ENCODE results near the gene PRKG1. TPM values are rescaled to one million over a fixed set of nuclear protein-coding genes. Genes with fewer than 3 reads are reported as not detected.

Gene PRKG1
- polyA plus RNA-seq, 3 donors: not detected

DNA sequence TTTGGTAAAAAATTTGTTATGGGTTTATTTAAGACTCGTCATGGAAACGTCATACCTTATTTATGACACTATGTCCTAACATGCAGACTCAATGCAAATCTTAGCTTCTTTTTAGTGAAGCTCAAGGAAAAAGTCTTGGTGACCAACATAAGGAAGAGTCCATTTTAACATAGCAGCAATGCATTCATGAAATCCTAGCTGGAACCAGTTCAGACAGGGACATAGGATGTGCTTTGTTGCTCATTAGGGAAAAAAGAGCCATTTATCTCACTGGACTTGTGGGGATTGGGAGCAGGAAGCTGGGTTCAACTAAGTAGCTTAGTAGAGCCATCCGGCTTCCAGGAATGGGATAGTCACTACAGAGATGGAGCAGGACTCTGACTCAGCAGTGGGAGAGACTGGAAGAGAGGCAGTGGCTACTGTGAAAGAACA lies 1139.0 kb downstream of the PRKG1 start:
- WGBS (ENCODE audit: insufficient coverage): no CpG with 5 or more reads among the region's 3 CpGs
- peaks cover 0 to 3% of the 10 kb centered on the region in 2 donors for H3K4me1 ChIP-seq (ENCODE audit: control insufficient read depth in 1 of 2, insufficient read depth in 2 of 2, low read length in 2 of 2)
- Mint-ChIP-seq H3K4me3 (no peak overlapping the region), H3K4me1 (peaks cover 13% of the 10 kb centered on the region), H3K27ac (no peak overlapping the region), H3K36me3 (no peaks in the 10 kb centered on the region), H3K27me3 (ENCODE audit: low read depth in 3 of 3) (no peaks in the 10 kb centered on the region), H3K9me3 (no peaks in the 10 kb centered on the region)
- H3K4me2 ChIP-seq (replicated peaks; ENCODE audit: extremely low read depth, low read length, poor library complexity, severe bottlenecking): no peak overlapping the region
- H3K27ac ChIP-seq (ENCODE audit: low read depth in 1 of 2, low read length in 2 of 2): no peak overlapping the region
- no peaks in the 10 kb centered on the region for H4K20me1 ChIP-seq (ENCODE audit: insufficient read depth, low read length)
- H2AFZ ChIP-seq (ENCODE audit: insufficient read depth, low read depth, low read length, poor library complexity, severe bottlenecking): no peak overlapping the region
- H3K9me3 ChIP-seq (replicated peaks in 1 of 2; ENCODE audit: control insufficient read depth in 1 of 2, insufficient read depth in 1 of 2, low read length in 2 of 2): no peaks in the 10 kb centered on the region
- intact Hi-C loops (cut with micrococcal nuclease): no loop called here
- TF ChIP-seq, protein P1, sequence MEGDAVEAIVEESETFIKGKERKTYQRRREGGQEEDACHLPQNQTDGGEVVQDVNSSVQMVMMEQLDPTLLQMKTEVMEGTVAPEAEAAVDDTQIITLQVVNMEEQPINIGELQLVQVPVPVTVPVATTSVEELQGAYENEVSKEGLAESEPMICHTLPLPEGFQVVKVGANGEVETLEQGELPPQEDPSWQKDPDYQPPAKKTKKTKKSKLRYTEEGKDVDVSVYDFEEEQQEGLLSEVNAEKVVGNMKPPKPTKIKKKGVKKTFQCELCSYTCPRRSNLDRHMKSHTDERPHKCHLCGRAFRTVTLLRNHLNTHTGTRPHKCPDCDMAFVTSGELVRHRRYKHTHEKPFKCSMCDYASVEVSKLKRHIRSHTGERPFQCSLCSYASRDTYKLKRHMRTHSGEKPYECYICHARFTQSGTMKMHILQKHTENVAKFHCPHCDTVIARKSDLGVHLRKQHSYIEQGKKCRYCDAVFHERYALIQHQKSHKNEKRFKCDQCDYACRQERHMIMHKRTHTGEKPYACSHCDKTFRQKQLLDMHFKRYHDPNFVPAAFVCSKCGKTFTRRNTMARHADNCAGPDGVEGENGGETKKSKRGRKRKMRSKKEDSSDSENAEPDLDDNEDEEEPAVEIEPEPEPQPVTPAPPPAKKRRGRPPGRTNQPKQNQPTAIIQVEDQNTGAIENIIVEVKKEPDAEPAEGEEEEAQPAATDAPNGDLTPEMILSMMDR (IDR thresholded peaks at IDR 0.05): no peak
- H3K27me3 ChIP-seq (ENCODE audit: control insufficient read depth in 2 of 2, insufficient read depth in 2 of 2, low read length in 2 of 2): no peaks in the 10 kb centered on the region
- H3K9ac ChIP-seq (ENCODE audit: insufficient read depth, low read length, poor library complexity, severe bottlenecking): no peak overlapping the region
- no peak overlapping the region for H3K4me3 ChIP-seq (replicated peaks in 1 of 3; ENCODE audit: low read depth in 2 of 3, low read length in 3 of 3)
- no peak for DNase-seq
- no peaks in the 10 kb centered on the region for H3K79me2 ChIP-seq (ENCODE audit: insufficient read depth, low read length)
- H3K36me3 ChIP-seq (replicated peaks in 1 of 2; ENCODE audit: control insufficient read depth in 1 of 2, insufficient read depth in 2 of 2, low read length in 2 of 2): no peaks in the 10 kb centered on the region

DNA sequence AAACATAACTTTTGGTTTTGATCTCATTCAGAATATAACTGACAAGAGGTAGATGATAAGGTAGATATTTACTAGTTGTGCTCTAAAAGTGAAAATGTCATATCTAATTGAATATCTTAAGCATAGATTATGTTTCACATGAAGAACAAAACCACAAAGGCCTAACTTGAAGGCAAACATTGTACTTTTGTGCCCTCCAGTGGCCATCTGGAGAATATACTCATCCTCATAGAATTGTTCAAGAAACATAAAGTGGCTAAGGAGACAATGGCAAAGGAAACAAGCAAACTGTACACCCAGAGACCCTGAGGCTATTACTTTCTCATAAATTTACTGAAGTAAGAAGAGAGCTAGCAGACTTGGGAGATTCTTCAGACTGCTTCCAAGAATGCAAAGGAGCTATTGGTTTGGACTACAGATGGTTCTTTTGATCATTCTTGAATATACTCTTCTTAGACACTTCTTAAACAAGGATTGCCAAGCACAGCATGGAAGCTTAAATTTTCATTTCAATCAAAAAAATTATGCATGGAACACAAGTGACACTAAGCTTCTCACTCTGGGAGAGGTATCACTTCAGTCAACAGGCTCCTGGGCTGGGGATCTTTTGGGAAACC lies 1141.6 kb downstream of the PRKG1 start:
- Mint-ChIP-seq H3K27ac (no peak overlapping the region), H3K4me3 (no peak overlapping the region), H3K36me3 (no peaks in the 10 kb centered on the region), H3K27me3 (ENCODE audit: low read depth in 3 of 3) (no peaks in the 10 kb centered on the region), H3K9me3 (no peaks in the 10 kb centered on the region), H3K4me1 (peaks cover 13% of the 10 kb centered on the region)
- Histone ChIP-seq H3K9ac (ENCODE audit: insufficient read depth, low read length, poor library complexity, severe bottlenecking) (no peak overlapping the region), H3K4me2 (replicated peaks; ENCODE audit: extremely low read depth, low read length, poor library complexity, severe bottlenecking) (no peak overlapping the region), H4K20me1 (ENCODE audit: insufficient read depth, low read length) (no peaks in the 10 kb centered on the region), H3K79me2 (ENCODE audit: insufficient read depth, low read length) (no peaks in the 10 kb centered on the region), H3K9me3 (replicated peaks in 1 of 2; ENCODE audit: control insufficient read depth in 1 of 2, insufficient read depth in 1 of 2, low read length in 2 of 2) (no peaks in the 10 kb centered on the region), H2AFZ (ENCODE audit: insufficient read depth, low read depth, low read length, poor library complexity, severe bottlenecking) (no peak overlapping the region), H3K36me3 (replicated peaks in 1 of 2; ENCODE audit: control insufficient read depth in 1 of 2, insufficient read depth in 2 of 2, low read length in 2 of 2) (no peaks in the 10 kb centered on the region), H3K4me3 (replicated peaks in 1 of 3; ENCODE audit: low read depth in 2 of 3, low read length in 3 of 3) (no peak overlapping the region), H3K4me1 (ENCODE audit: control insufficient read depth in 1 of 2, insufficient read depth in 2 of 2, low read length in 2 of 2) (peaks cover 0 to 3% of the 10 kb centered on the region in 2 donors), H3K27ac (ENCODE audit: low read depth in 1 of 2, low read length in 2 of 2) (no peak overlapping the region), H3K27me3 (ENCODE audit: control insufficient read depth in 2 of 2, insufficient read depth in 2 of 2, low read length in 2 of 2) (no peaks in the 10 kb centered on the region)
- TF ChIP-seq, protein P1 (IDR thresholded peaks at IDR 0.05): peak; percentile 83
- intact Hi-C loops (cut with micrococcal nuclease): no loop called here
- peak in 2 of 3 donors; percentile 17 to 28 for DNase-seq
